Gastroesophageal sphincter (tissue), 3 donors: Measurements from ENCODE around the gene PCBP3.

Experiments used
- CTCF ChIP-seq, 4 experiments: fragments of 200-600 bp in 2 of 4; fragments of 450-650 bp in 2 of 4; sonication (generic) in 1 of 4; IDR thresholded peaks; one replicate each; pipeline ENCODE4 v1.5.1; 2017 to 2019; ENCODE audit warnings: antibody characterized with exemption in 4 of 4, mild to moderate bottlenecking in 2 of 4, moderate library complexity in 2 of 4
- EP300 ChIP-seq: sonication (generic); formaldehyde crosslinking; IDR thresholded peaks from one replicate; pipeline ENCODE4 v1.6.1; 2017; ENCODE audit warnings: antibody characterized with exemption, mild to moderate bottlenecking
- POLR2A ChIP-seq, 2 donors: fragments of 450-650 bp; IDR thresholded peaks; one replicate each; pipeline ENCODE4 v1.6.1; 2017; ENCODE audit warnings: antibody characterized with exemption in 2 of 2, mild to moderate bottlenecking in 2 of 2, moderate library complexity in 1 of 2
- POLR2AphosphoS5 ChIP-seq: sonication (generic); formaldehyde crosslinking; IDR thresholded peaks from one replicate; pipeline ENCODE4 v1.6.1; 2017; ENCODE audit warnings: antibody characterized with exemption

DNA sequence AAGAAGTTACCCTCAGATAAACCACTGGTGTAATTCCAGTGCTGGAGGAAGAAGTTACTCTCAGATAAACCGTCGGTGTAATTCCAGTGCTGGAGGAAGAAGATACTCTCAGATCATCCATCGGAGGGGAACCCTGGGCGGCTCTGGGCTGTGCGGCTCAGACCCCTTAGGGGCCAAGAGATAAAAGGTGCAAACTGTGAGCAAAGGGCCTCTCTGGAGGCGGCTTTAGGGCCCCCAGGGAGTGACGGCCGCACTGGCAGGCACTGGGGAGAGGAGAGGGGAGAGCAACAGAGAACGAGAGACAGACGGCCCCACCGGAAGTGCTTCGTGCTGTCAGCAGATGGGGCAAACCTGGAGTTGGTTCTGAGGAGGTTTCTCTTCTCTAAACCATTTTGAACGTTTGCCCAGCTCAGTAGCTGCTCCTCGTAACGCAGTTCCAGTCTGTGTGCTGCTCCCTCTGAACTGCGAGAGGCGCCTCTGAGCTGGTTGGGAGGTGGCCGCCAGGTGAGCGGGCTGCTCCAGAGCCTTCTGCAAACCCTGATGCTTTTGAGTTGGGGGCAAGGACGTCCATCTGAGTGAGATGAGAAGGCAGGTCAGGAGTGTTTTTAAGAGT is 275.4 kb downstream of the PCBP3 start:
- no peak for TF ChIP-seq CTCF (IDR thresholded peaks at IDR 0.05)
- TF ChIP-seq POLR2AphosphoS5 = no peak
- no peak for TF ChIP-seq EP300
- TF ChIP-seq POLR2A (IDR thresholded peaks at IDR 0.05) = no peak
